Measurements from ENCODE around the gene DENND5B. TPM values are rescaled to one million over a fixed set of nuclear protein-coding genes. Genes with fewer than 3 reads are reported as not detected.

DENND5B gene
- total and polyA plus RNA-seq, 2 of the 4 experiments (the other 2 are of a cell fraction): 5.5 to 13.4 TPM

GRCh38 chr12:31499567-31499966 lies 91.4 kb downstream of the DENND5B start:
- Histone ChIP-seq H3K27ac (ENCODE audit: insufficient read depth, low read length) (no peak overlapping the region), H4K91ac (ENCODE audit: insufficient read depth, low read depth, low read length) (no peak overlapping the region), H2AK9ac (replicated peaks; ENCODE audit: low read depth, low read length, poor library complexity) (no peak overlapping the region), H3K4ac (ENCODE audit: low read depth, low read length) (no peak overlapping the region), H2BK120ac (ENCODE audit: low read depth, low read length) (no peak overlapping the region), H2BK15ac (ENCODE audit: low read depth, low read length) (no peak overlapping the region), H2BK5ac (ENCODE audit: low read depth, low read length, poor library complexity, severe bottlenecking) (no peak overlapping the region), H3K9me3 (ENCODE audit: control insufficient read depth, insufficient read depth, low read length) (peaks cover under 1% of the 10 kb centered on the region; the same call in 1 of the 2 replicates), H4K8ac (ENCODE audit: low read depth in 2 of 2, low read length in 2 of 2) (no peak overlapping the region), H3K18ac (ENCODE audit: low read depth, low read length) (no peak overlapping the region), H3K27me3 (ENCODE audit: control insufficient read depth, insufficient read depth, low read length) (no peaks in the 10 kb centered on the region), H3K56ac (ENCODE audit: extremely low read depth, insufficient read depth, low read length) (no peak overlapping the region), H2AK5ac (ENCODE audit: low read depth, low read length) (no peak overlapping the region), H4K5ac (ENCODE audit: low read depth, low read length) (no peak overlapping the region), H3K79me1 (ENCODE audit: low read depth in 1 of 2, low read length in 2 of 2) (peaks cover 4 to 18% of the 10 kb centered on the region in 2 experiments), H2BK20ac (ENCODE audit: low read depth, low read length) (no peak overlapping the region), H3K4me1 (ENCODE audit: control insufficient read depth, insufficient read depth, low read length) (peaks cover 3% of the 10 kb centered on the region), H3K4me2 (ENCODE audit: low read depth, low read length) (no peak overlapping the region), H4K20me1 (ENCODE audit: insufficient read depth, low read length) (no peaks in the 10 kb centered on the region), H3K23ac (ENCODE audit: low read depth, low read length) (no peak overlapping the region), H3K14ac (replicated peaks; ENCODE audit: low read depth, low read length) (no peak overlapping the region), H3K9ac (ENCODE audit: low read depth, low read length) (no peak overlapping the region), H3K36me3 (ENCODE audit: control insufficient read depth, insufficient read depth, low read length) (no peaks in the 10 kb centered on the region), H2AFZ (replicated peaks; ENCODE audit: low read length, poor library complexity) (no peak overlapping the region), H3K4me3 (ENCODE audit: insufficient read depth, low read depth, low read length) (no peak overlapping the region), H3K9me1 (ENCODE audit: insufficient read depth, low read length) (no peaks in the 10 kb centered on the region)
- intact Hi-C loops (cut with micrococcal nuclease): no loop called here
- dilution Hi-C loops (cut with HindIII; ENCODE audit: low sequenced_read_pairs, unreplicated experiment): no loop called here
- TF ChIP-seq FOS (IDR thresholded peaks at IDR 0.05; ENCODE audit: low read depth, low read length) (no peak), CTCF (conservative IDR thresholded peaks at IDR 0.05; ENCODE audit: low read depth, low read length) (no peak), BHLHE40 (IDR thresholded peaks at IDR 0.05; ENCODE audit: low read depth, low read length) (no peak), RAD21 (IDR thresholded peaks at IDR 0.05; ENCODE audit: low read length) (no peak), USF2 (IDR thresholded peaks at IDR 0.05; ENCODE audit: low read depth, low read length) (no peak), CEBPB (IDR thresholded peaks at IDR 0.05; ENCODE audit: low read depth, low read length) (no peak), MAZ (IDR thresholded peaks at IDR 0.05; ENCODE audit: borderline replicate concordance, low read depth, low read length) (no peak), SMC3 (IDR thresholded peaks at IDR 0.05; ENCODE audit: low read depth, low read length) (no peak), NFE2L2 (IDR thresholded peaks at IDR 0.05; ENCODE audit: low read depth, low read length) (no peak), MXI1 (IDR thresholded peaks at IDR 0.05; ENCODE audit: borderline replicate concordance, low read depth, low read length) (no peak), ELK1 (IDR thresholded peaks at IDR 0.05; ENCODE audit: borderline replicate concordance, low read depth, low read length) (no peak), RCOR1 (IDR thresholded peaks at IDR 0.05; ENCODE audit: insufficient replicate concordance, low read length) (no peak), POLR2A (IDR thresholded peaks at IDR 0.05; ENCODE audit: low read depth, low read length) (no peak), RFX5 (IDR thresholded peaks at IDR 0.05; ENCODE audit: low read depth, low read length) (no peak), MAFK (IDR thresholded peaks at IDR 0.05; ENCODE audit: low read depth, low read length) (no peak), CHD1 (IDR thresholded peaks at IDR 0.05; ENCODE audit: low read depth, low read length) (no peak)
- DNase-seq (no peak), ATAC-seq (ENCODE audit: low read depth) (no peak)
- ChIA-PET CTCF (no interaction called here), POLR2A (ENCODE audit: unreplicated experiment) (no interaction called here)
- no CpG with 5 or more reads among the region's 2 CpGs for WGBS, 2 experiments (ENCODE audit: extremely low coverage in 2 of 2, insufficient read length in 1 of 2)
- in situ Hi-C loops (cut with MboI; ENCODE audit: low sequenced_read_pairs): no loop called here
- no TSS peak for BruUV-seq (replicated peaks)

All from IMR-90 (cell line).